HepG2 (cell line): Measurements from ENCODE around the gene TNIP1. TPM values are rescaled to one million over a fixed set of nuclear protein-coding genes. Genes with fewer than 3 reads are reported as not detected.

Source experiments
- AGO1 ChIP-seq: fragments of 200-400 bp; formaldehyde crosslinking; IDR thresholded peaks from 2 replicates; pipeline ENCODE4 v1.6.1; 2017; ENCODE audit warnings: mild to moderate bottlenecking, low read depth, low read length, moderate library complexity; ENCODE audit not compliant: poor library complexity, severe bottlenecking
- BCL6 ChIP-seq: IDR thresholded peaks from 2 replicates; pipeline ENCODE4 v1.6.1; 2016; ENCODE audit warnings: missing genetic modification reagents, missing compliant biosample characterization
- GLI4 ChIP-seq: sonication (generic); formaldehyde crosslinking; IDR thresholded peaks from 2 replicates; pipeline ENCODE4 v1.5.1; 2020; ENCODE audit warnings: missing genetic modification reagents, mild to moderate bottlenecking, moderate library complexity, borderline replicate concordance
- GTF2F1 ChIP-seq: fragments of 150-350 bp; IDR thresholded peaks from 2 replicates; pipeline ENCODE4 v1.6.1; 2014; ENCODE audit warnings: low read length
- KLF11 ChIP-seq: IDR thresholded peaks from 2 replicates; pipeline ENCODE4 v1.6.1; 2016; ENCODE audit warnings: missing compliant biosample characterization
- KLF13 ChIP-seq: sonication (generic); formaldehyde crosslinking; IDR thresholded peaks from 2 replicates; pipeline ENCODE4 v1.4.0; 2020; ENCODE audit warnings: mild to moderate bottlenecking, missing genetic modification reagents
- NFKBIZ ChIP-seq: IDR thresholded peaks from 2 replicates; pipeline ENCODE4 v1.6.1; 2018; ENCODE audit warnings: missing genetic modification reagents, missing compliant biosample characterization
- NR2F6 ChIP-seq, 2 experiments: IDR thresholded peaks; 2 replicates each; pipeline ENCODE4 v1.6.1; 2016; ENCODE audit warnings: antibody characterized with exemption in 1 of 2, mild to moderate bottlenecking in 1 of 2
- RBAK ChIP-seq: sonication (generic); formaldehyde crosslinking; IDR thresholded peaks from 2 replicates; pipeline ENCODE4 v1.5.1; 2020; ENCODE audit warnings: mild to moderate bottlenecking, missing genetic modification reagents
- RELA ChIP-seq: sonication (generic); formaldehyde crosslinking; IDR thresholded peaks from 2 replicates; pipeline ENCODE4 v1.4.0; 2020; ENCODE audit warnings: missing genetic modification reagents
- REXO4 ChIP-seq: sonication (generic); formaldehyde crosslinking; IDR thresholded peaks from 2 replicates; pipeline ENCODE4 v1.8.0; 2022; ENCODE audit warnings: missing genetic modification reagents, mild to moderate bottlenecking, borderline replicate concordance
- SALL2 ChIP-seq: sonication (generic); formaldehyde crosslinking; IDR thresholded peaks from 2 replicates; pipeline ENCODE4 v1.8.1; 2023; ENCODE audit warnings: mild to moderate bottlenecking, missing genetic modification reagents, inconsistent platforms
- SMC3 ChIP-seq: IDR thresholded peaks from 2 replicates; pipeline ENCODE4 v1.6.1; 2011; ENCODE audit warnings: low read length, improper control_type of control experiment
- SNAPC2 ChIP-seq: sonication (generic); formaldehyde crosslinking; IDR thresholded peaks from 2 replicates; pipeline ENCODE4 v1.8.1; 2022; ENCODE audit warnings: mild to moderate bottlenecking, missing genetic modification reagents
- ZNF333 ChIP-seq: sonication (generic); formaldehyde crosslinking; IDR thresholded peaks from 2 replicates; pipeline ENCODE4 v1.4.0; 2020; ENCODE audit warnings: mild to moderate bottlenecking, missing genetic modification reagents, borderline replicate concordance
- ZNF660 ChIP-seq: sonication (generic); formaldehyde crosslinking; IDR thresholded peaks from 2 replicates; pipeline ENCODE4 v1.5.1; 2020; ENCODE audit warnings: mild to moderate bottlenecking, low read depth, missing genetic modification reagents, borderline replicate concordance
- ZNF883 ChIP-seq: sonication (generic); formaldehyde crosslinking; IDR thresholded peaks from 2 replicates; pipeline ENCODE4 v1.5.1; 2020; ENCODE audit warnings: mild to moderate bottlenecking, missing genetic modification reagents; ENCODE audit errors: not compliant biosample characterization
- polyA plus RNA-seq, 8 experiments: library from polyadenylated mRNA; depleted of rRNA in 3 of 8; stranded (reverse) in 7 of 8; unstranded in 1 of 8; fragments of >200 nt; fragmentation: Illumina TruSeq in 4 of 8; extraction: Trizol in 4 of 8; gene quantifications; 2 replicates each; pipeline versions ENCODE4 v1.2.1 to v1.2.3, GENCODE V29; 2011 to 2016; ENCODE audit warnings: low read depth in 4 of 8, missing spikeins in 1 of 8, mixed read lengths in 1 of 8; ENCODE audit not compliant: insufficient read depth in 1 of 8
- total RNA-seq, 5 experiments: library from RNA; depleted of rRNA; stranded (reverse); fragments of >200 nt; fragmentation: Illumina TruSeq; extraction: Trizol; gene quantifications; 2 replicates each; pipeline ENCODE4 v1.2.3, GENCODE V29; 2016; ENCODE audit warnings: low read depth in 1 of 5
- TF ChIP-seq, protein P1 (sequence below): sonication (generic); formaldehyde crosslinking; IDR thresholded peaks from 2 replicates; pipeline ENCODE4 v1.4.0; 2020; ENCODE audit warnings: missing genetic modification reagents
- TF ChIP-seq, protein P2 (sequence below): sonication (generic); formaldehyde crosslinking; IDR thresholded peaks from 2 replicates; pipeline ENCODE4 v1.5.1; 2020; ENCODE audit warnings: mild to moderate bottlenecking, missing genetic modification reagents
- TF ChIP-seq, protein P3 (sequence below): IDR thresholded peaks from 2 replicates; pipeline ENCODE4 v1.6.1; 2016; ENCODE audit warnings: missing genetic modification reagents, missing compliant biosample characterization
- TF ChIP-seq, protein P4 (sequence below): sonication (generic); formaldehyde crosslinking; IDR thresholded peaks from 2 replicates; pipeline ENCODE4 v1.5.1; 2020; ENCODE audit warnings: missing genetic modification reagents, mild to moderate bottlenecking, borderline replicate concordance
- TF ChIP-seq, protein P5 (sequence below): IDR thresholded peaks from 2 replicates; pipeline ENCODE4 v1.6.1; 2016; ENCODE audit warnings: missing compliant biosample characterization, missing genetic modification reagents, borderline replicate concordance

TNIP1 gene
- total and polyA plus RNA-seq, 2 of the 13 experiments (the other 11 are each of a cell fraction or from before 2014, with no cell fraction given): 26.2 to 45.9 TPM

GRCh38 chr5:151080613-151081430 is at the start of gene TNIP1 (continued):
- TF ChIP-seq, protein P1, sequence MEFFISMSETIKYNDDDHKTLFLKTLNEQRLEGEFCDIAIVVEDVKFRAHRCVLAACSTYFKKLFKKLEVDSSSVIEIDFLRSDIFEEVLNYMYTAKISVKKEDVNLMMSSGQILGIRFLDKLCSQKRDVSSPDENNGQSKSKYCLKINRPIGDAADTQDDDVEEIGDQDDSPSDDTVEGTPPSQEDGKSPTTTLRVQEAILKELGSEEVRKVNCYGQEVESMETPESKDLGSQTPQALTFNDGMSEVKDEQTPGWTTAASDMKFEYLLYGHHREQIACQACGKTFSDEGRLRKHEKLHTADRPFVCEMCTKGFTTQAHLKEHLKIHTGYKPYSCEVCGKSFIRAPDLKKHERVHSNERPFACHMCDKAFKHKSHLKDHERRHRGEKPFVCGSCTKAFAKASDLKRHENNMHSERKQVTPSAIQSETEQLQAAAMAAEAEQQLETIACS (CRISPR knock-in tag): no peak; the same call in 1 of the 2 replicates
- TF ChIP-seq, protein P2, sequence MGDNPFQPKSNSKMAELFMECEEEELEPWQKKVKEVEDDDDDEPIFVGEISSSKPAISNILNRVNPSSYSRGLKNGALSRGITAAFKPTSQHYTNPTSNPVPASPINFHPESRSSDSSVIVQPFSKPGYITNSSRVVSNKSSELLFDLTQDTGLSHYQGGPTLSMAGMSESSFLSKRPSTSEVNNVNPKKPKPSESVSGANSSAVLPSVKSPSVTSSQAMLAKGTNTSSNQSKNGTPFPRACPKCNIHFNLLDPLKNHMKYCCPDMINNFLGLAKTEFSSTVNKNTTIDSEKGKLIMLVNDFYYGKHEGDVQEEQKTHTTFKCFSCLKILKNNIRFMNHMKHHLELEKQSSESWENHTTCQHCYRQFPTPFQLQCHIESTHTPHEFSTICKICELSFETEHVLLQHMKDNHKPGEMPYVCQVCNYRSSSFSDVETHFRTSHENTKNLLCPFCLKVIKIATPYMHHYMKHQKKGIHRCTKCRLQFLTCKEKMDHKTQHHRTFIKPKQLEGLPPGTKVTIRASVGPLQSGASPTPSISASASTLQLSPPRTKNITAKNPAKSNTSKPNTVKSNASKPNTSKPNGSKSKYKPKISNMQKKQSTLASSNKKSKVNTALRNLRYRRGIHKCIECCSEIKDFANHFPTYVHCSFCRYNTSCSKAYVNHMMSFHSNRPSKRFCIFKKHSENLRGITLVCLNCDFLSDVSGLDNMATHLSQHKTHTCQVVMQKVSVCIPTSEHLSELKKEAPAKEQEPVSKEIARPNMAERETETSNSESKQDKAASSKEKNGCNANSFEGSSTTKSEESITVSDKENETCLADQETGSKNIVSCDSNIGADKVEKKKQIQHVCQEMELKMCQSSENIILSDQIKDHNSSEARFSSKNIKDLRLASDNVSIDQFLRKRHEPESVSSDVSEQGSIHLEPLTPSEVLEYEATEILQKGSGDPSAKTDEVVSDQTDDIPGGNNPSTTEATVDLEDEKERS (CRISPR knock-in tag): no peak
- no peak for TF ChIP-seq GTF2F1
- TF ChIP-seq RBAK (CRISPR knock-in tag): no peak
- TF ChIP-seq, protein P3, sequence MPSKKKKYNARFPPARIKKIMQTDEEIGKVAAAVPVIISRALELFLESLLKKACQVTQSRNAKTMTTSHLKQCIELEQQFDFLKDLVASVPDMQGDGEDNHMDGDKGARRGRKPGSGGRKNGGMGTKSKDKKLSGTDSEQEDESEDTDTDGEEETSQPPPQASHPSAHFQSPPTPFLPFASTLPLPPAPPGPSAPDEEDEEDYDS (CRISPR knock-in tag): peak; percentile 69
- no peak for TF ChIP-seq KLF13 (CRISPR knock-in tag)
- no peak for TF ChIP-seq SALL2
- peak; percentile 32 for TF ChIP-seq AGO1
- 0 out of 2 replicates have a peak, but pooled peaks have one; percentile 35 for TF ChIP-seq KLF11 (CRISPR knock-in tag)
- TF ChIP-seq, protein P4, sequence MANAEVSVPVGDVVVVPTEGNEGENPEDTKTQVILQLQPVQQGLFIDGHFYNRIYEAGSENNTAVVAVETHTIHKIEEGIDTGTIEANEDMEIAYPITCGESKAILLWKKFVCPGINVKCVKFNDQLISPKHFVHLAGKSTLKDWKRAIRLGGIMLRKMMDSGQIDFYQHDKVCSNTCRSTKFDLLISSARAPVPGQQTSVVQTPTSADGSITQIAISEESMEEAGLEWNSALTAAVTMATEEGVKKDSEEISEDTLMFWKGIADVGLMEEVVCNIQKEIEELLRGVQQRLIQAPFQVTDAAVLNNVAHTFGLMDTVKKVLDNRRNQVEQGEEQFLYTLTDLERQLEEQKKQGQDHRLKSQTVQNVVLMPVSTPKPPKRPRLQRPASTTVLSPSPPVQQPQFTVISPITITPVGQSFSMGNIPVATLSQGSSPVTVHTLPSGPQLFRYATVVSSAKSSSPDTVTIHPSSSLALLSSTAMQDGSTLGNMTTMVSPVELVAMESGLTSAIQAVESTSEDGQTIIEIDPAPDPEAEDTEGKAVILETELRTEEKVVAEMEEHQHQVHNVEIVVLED: peak; percentile 88
- peak; percentile 98; the same call in 1 of the 2 replicates for TF ChIP-seq RELA (CRISPR knock-in tag)
- no peak for TF ChIP-seq SMC3
- 0 out of 2 replicates have a peak, but pooled peaks have one; percentile 33 for TF ChIP-seq BCL6
- TF ChIP-seq GLI4 (CRISPR knock-in tag): peak; percentile 94
- TF ChIP-seq ZNF660 (CRISPR knock-in tag): no peak
- TF ChIP-seq ZNF883 (CRISPR knock-in tag): peak; percentile 80
- no peak for TF ChIP-seq SNAPC2
- TF ChIP-seq REXO4 (CRISPR knock-in tag): peak; percentile 76; the same call in 1 of the 2 replicates
- no peak for TF ChIP-seq NR2F6 (IDR thresholded peaks at IDR 0.05)
- TF ChIP-seq NR2F6 (CRISPR knock-in tag; IDR thresholded peaks at IDR 0.05): no peak; the same call in 1 of the 2 replicates
- TF ChIP-seq, protein P5, sequence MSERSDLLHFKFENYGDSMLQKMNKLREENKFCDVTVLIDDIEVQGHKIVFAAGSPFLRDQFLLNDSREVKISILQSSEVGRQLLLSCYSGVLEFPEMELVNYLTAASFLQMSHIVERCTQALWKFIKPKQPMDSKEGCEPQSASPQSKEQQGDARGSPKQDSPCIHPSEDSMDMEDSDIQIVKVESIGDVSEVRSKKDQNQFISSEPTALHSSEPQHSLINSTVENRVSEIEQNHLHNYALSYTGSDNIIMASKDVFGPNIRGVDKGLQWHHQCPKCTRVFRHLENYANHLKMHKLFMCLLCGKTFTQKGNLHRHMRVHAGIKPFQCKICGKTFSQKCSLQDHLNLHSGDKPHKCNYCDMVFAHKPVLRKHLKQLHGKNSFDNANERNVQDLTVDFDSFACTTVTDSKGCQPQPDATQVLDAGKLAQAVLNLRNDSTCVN (CRISPR knock-in tag): no peak; the same call in 1 of the 2 replicates
- no peak for TF ChIP-seq NFKBIZ (CRISPR knock-in tag)
- TF ChIP-seq ZNF333 (CRISPR knock-in tag): peak; percentile 88; the same call in 1 of the 2 replicates
